ENCODE data around the gene PCDHB4.

Gene PCDHB4

GRCh38 chr5:141149812-141150211 is 28.2 kb downstream of the PCDHB4 start, which contains the start of gene PCDHB6:
Gene PCDHB6, plus strand, starts transcription at chr5:141150057. Its CDS starts 201 bp downstream, at chr5:141150258.
- TF ChIP-seq, protein P1, sequence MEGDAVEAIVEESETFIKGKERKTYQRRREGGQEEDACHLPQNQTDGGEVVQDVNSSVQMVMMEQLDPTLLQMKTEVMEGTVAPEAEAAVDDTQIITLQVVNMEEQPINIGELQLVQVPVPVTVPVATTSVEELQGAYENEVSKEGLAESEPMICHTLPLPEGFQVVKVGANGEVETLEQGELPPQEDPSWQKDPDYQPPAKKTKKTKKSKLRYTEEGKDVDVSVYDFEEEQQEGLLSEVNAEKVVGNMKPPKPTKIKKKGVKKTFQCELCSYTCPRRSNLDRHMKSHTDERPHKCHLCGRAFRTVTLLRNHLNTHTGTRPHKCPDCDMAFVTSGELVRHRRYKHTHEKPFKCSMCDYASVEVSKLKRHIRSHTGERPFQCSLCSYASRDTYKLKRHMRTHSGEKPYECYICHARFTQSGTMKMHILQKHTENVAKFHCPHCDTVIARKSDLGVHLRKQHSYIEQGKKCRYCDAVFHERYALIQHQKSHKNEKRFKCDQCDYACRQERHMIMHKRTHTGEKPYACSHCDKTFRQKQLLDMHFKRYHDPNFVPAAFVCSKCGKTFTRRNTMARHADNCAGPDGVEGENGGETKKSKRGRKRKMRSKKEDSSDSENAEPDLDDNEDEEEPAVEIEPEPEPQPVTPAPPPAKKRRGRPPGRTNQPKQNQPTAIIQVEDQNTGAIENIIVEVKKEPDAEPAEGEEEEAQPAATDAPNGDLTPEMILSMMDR (IDR thresholded peaks at IDR 0.05) = peak; percentile 48

DNA sequence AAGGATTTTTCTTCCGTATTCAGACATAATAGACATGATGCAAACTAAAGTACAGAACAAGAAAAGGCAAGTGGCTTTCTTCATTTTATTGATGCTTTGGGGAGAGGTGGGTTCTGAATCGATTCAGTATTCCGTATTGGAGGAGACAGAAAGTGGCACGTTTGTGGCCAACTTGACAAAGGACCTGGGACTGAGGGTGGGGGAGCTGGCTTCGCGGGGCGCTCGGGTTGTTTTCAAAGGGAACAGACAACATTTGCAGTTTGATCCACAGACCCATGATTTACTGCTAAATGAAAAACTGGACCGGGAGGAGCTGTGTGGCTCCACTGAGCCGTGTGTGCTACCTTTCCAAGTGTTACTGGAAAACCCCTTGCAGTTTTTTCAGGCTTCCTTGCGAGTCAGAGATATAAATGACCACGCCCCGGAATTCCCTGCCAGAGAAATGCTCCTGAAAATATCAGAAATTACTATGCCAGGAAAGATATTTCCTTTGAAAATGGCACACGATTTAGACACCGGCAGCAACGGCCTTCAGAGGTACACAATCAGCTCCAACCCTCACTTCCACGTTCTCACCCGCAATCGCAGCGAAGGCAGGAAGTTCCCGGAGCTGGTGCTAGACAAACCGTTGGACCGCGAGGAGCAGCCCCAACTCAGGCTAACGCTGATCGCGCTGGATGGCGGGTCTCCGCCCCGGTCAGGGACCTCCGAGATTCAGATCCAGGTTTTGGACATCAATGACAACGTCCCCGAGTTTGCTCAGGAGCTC is 28.8 kb downstream of the PCDHB4 start:
- TF ChIP-seq, protein P1 (IDR thresholded peaks at IDR 0.05) = no peak

- TF ChIP-seq, protein P1 (IDR thresholded peaks at IDR 0.05) = no peak
These were observed 29.3 kb downstream of the PCDHB4 start for GRCh38 chr5:141150993-141151325.

DNA sequence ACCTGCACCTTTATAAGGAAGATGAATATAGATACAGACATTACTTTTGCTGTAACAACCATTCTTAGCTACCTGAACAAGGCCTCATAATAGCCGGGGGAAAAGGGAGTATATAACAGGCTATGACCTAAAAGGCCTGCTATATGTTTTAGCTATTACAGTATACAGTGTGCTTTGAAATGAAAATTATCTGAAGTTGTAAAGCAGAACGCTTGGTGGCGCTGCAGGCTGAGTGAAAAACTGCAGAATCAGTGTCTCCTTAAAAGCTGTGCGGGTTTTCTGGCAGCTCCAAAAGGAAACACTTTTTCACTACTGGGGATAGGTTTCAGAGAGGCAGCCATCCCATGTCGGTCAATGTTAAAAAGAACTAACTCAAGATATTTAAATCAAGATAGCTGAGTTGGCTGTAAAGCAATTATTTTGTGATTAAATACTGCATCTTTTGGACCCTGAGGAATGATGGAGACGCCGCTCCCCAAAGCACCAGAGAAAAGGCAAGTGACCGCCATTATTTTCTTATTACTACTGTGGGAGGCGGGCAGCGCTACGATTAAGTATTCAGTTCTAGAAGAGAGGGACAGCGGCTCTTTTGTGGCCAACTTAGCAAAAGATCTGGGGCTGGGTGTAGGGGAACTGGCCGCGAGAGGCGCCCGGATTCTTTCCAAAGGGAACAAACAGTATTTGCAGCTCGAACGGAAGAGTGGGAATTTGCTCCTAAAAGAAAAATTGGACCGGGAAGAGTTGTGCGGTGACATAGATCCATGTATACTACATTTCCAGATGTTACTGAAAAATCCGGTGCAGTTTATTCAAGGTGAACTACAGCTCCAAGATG is 34.1 kb downstream of the PCDHB4 start:
- TF ChIP-seq, protein P1 (IDR thresholded peaks at IDR 0.05) = peak; percentile 27; the same call in 1 of the 2 replicates

DNA sequence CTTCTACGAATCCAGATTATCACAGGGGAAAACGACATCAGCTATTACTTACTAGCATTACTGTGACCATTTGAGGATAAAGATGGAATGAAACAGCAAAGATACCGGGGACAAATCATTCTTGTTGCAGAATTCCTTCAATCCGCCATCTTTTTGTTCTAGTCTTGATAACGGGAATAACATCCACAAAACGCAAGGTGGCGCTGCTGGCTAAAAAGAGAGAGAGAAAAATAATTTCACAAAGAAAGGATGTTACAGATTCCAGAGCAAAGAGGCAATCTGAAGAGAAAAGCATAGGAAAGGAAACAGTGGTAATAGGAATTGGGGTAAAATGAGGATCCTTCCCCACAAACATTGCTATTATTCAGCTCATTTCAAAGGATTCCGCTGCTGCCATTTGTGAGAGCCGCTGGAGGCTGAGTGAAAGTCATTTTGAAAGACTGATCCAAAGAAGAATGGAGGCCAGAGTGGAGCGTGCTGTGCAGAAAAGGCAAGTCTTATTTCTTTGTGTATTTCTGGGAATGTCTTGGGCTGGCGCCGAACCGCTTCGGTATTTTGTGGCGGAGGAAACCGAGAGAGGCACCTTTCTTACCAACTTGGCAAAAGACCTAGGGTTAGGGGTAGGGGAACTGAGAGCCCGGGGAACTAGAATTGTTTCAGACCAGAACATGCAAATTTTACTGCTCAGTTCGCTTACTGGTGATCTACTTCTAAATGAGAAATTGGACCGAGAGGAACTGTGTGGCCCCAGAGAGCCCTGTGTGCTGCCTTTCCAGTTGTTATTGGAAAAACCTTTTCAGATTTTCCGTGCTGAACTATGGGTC is 51.0 kb downstream of the PCDHB4 start, which contains the start of gene PCDHB7:
Gene PCDHB7 (plus strand): TSS at position 264 of the 824 bp plus-strand sequence. CDS start 192 bp downstream, at position 456.
- TF ChIP-seq, protein P1 (IDR thresholded peaks at IDR 0.05) = peak; percentile 76
